Endothelial cell (in vitro differentiated cells): ENCODE measurements around the gene NFATC2. TPM values are rescaled to one million over a fixed set of nuclear protein-coding genes. Genes with fewer than 3 reads are reported as not detected.

Experiments
- DNase-seq: peaks from one replicate; pipeline ENCODE4 v3.0.0; 2021; ENCODE audit warnings: low spot score
- H3K27ac Mint-ChIP-seq: one replicate; pipeline ENCODE4 v1.8.0; 2021; ENCODE audit warnings: mixed read lengths, inconsistent platforms; ENCODE audit not compliant: unreplicated experiment
- H3K27me3 Mint-ChIP-seq: one replicate; pipeline ENCODE4 v1.8.0; 2021; ENCODE audit warnings: mild to moderate bottlenecking, moderate library complexity, mixed read lengths, inconsistent platforms; ENCODE audit not compliant: unreplicated experiment
- H3K36me3 Mint-ChIP-seq: one replicate; pipeline ENCODE4 v1.8.0; 2021; ENCODE audit warnings: mild to moderate bottlenecking, low read depth, mixed read lengths, inconsistent platforms; ENCODE audit not compliant: unreplicated experiment
- H3K4me1 Mint-ChIP-seq: one replicate; pipeline ENCODE4 v1.8.0; 2021; ENCODE audit warnings: mild to moderate bottlenecking, mixed read lengths, inconsistent platforms; ENCODE audit not compliant: unreplicated experiment
- H3K4me3 Mint-ChIP-seq: one replicate; pipeline ENCODE4 v1.8.0; 2021; ENCODE audit warnings: mild to moderate bottlenecking, mixed read lengths, inconsistent platforms; ENCODE audit not compliant: unreplicated experiment
- H3K9me3 Mint-ChIP-seq: one replicate; pipeline ENCODE4 v1.8.0; 2021; ENCODE audit warnings: mixed read lengths, inconsistent platforms; ENCODE audit not compliant: unreplicated experiment
- CTCF ChIP-seq: fragments of 200-600 bp; sonication (generic); IDR thresholded peaks from one replicate; pipeline ENCODE4 v1.5.0; 2021; ENCODE audit warnings: antibody characterized with exemption; ENCODE audit not compliant: unreplicated experiment
- total RNA-seq: library from RNA; stranded (reverse); fragmentation: NEBNext Ultra II Directional; extraction: Animal tissue kit (Norgen Biotek cat#: 25700); gene quantifications from one replicate; pipeline ENCODE4 v1.2.1, GENCODE V29; 2021; ENCODE audit not compliant: unreplicated experiment

The NFATC2 gene
- total RNA-seq, 1 donor from 2014 or later = 3.5 TPM

- no peak for TF ChIP-seq CTCF
- DNase-seq = no peak
- no peaks in the 10 kb centered on the region for H3K9me3 Mint-ChIP-seq
- H3K4me1 Mint-ChIP-seq = peaks cover 6% of the 10 kb centered on the region
- peak overlapping the region; percentile 54 for H3K27ac Mint-ChIP-seq
- H3K27me3 Mint-ChIP-seq = no peaks in the 10 kb centered on the region
- no peak overlapping the region for H3K4me3 Mint-ChIP-seq
- no peaks in the 10 kb centered on the region for H3K36me3 Mint-ChIP-seq
Observed at GRCh38 chr20:51374456-51374830, 168.1 kb downstream of the NFATC2 start.

- no peak for DNase-seq
- no peak for TF ChIP-seq CTCF
- peaks cover 6% of the 10 kb centered on the region for H3K4me1 Mint-ChIP-seq
- no peaks in the 10 kb centered on the region for H3K36me3 Mint-ChIP-seq
- H3K9me3 Mint-ChIP-seq = no peaks in the 10 kb centered on the region
- H3K27ac Mint-ChIP-seq = peak overlapping the region; percentile 54
- no peaks in the 10 kb centered on the region for H3K27me3 Mint-ChIP-seq
- H3K4me3 Mint-ChIP-seq = no peak overlapping the region
Observed at GRCh38 chr20:51373713-51374455, 168.6 kb downstream of the NFATC2 start.

- Mint-ChIP-seq H3K4me1 (peaks cover 6% of the 10 kb centered on the region), H3K27ac (no peak overlapping the region), H3K9me3 (no peaks in the 10 kb centered on the region), H3K36me3 (no peaks in the 10 kb centered on the region), H3K27me3 (no peaks in the 10 kb centered on the region), H3K4me3 (no peak overlapping the region)
- no peak for TF ChIP-seq CTCF
- DNase-seq = no peak
Observed at GRCh38 chr20:51372966-51373365, 169.6 kb downstream of the NFATC2 start.

- TF ChIP-seq CTCF = no peak
- H3K4me1 Mint-ChIP-seq = peaks cover 6% of the 10 kb centered on the region
- no peak overlapping the region for H3K4me3 Mint-ChIP-seq
- DNase-seq = peak; percentile 75
- no peaks in the 10 kb centered on the region for H3K9me3 Mint-ChIP-seq
- no peaks in the 10 kb centered on the region for H3K36me3 Mint-ChIP-seq
- H3K27me3 Mint-ChIP-seq = no peaks in the 10 kb centered on the region
- H3K27ac Mint-ChIP-seq = no peak overlapping the region
Observed at GRCh38 chr20:51372176-51372803, 170.2 kb downstream of the NFATC2 start.

GRCh38 chr20:51371720-51372119 lies 170.8 kb downstream of the NFATC2 start:
- DNase-seq = no peak
- H3K4me1 Mint-ChIP-seq = peaks cover 6% of the 10 kb centered on the region
- H3K27ac Mint-ChIP-seq = no peak overlapping the region
- H3K9me3 Mint-ChIP-seq = no peaks in the 10 kb centered on the region
- no peaks in the 10 kb centered on the region for H3K36me3 Mint-ChIP-seq
- TF ChIP-seq CTCF = no peak
- H3K4me3 Mint-ChIP-seq = no peak overlapping the region
- H3K27me3 Mint-ChIP-seq = no peaks in the 10 kb centered on the region
